ENCODE data around the gene ATP8B3. TPM values are rescaled to one million over a fixed set of nuclear protein-coding genes. Genes with fewer than 3 reads are reported as not detected.

ATP8B3 gene
- total and polyA plus RNA-seq, 9 of the 15 experiments (the other 6 are each of a cell fraction or from before 2014, with no cell fraction given): 1.2 to 12.3 (median 3.8) TPM

- TF ChIP-seq MGA (IDR thresholded peaks at IDR 0.05) (no peak), HINFP (tag; conservative IDR thresholded peaks at IDR 0.05; ENCODE audit: low read depth) (no peak), NRF1 (conservative IDR thresholded peaks at IDR 0.05 in 1 of 2, IDR thresholded peaks at IDR 0.05 in 1 of 2) (no peak; a peak in 1 of 4 replicates), STAG1 (CRISPR knock-in tag; IDR thresholded peaks at IDR 0.05; ENCODE audit: borderline replicate concordance) (no peak), ARID3A (IDR thresholded peaks at IDR 0.05; ENCODE audit: borderline replicate concordance, low read depth, low read length) (no peak), THAP7 (CRISPR knock-in tag; IDR thresholded peaks at IDR 0.05) (no peak), ATF6 (CRISPR knock-in tag; IDR thresholded peaks at IDR 0.05) (no peak), FIP1L1 (IDR thresholded peaks at IDR 0.05; ENCODE audit: low read depth, low read length, poor library complexity, severe bottlenecking) (no peak)
Measured at GRCh38 chr19:1860042-1860775, 48.1 kb upstream of the ATP8B3 start (continued).
